GM19035 (cell line): ENCODE measurements around the gene FGF23.
"Not testable (repeated sequence)": the region's sequence is repeated elsewhere in the genome, so short reads cannot be mapped to it uniquely, and the experiment has no call there.

Experiments used
- ATAC-seq: cut with Tn5 transposase; IDR thresholded peaks from one replicate; pipeline ENCODE4 v1.9.1; 2021; ENCODE audit not compliant: unreplicated experiment

FGF23 gene

GRCh38 chr12:4379405-4379804 is at the start of gene FGF23:
Gene FGF23, minus strand, starts transcription at chr12:4379712. Its CDS starts 130 bp downstream, at chr12:4379582.
- no peak for ATAC-seq

GRCh38 chr12:4424422-4424821 is 44.9 kb upstream of the FGF23 start:
- ATAC-seq: no peak

GRCh38 chr12:4423528-4424195 is 44.1 kb upstream of the FGF23 start:
- ATAC-seq: no peak

- ATAC-seq: no peak
These were observed 43.5 kb upstream of the FGF23 start for GRCh38 chr12:4422985-4423384.

- ATAC-seq: no peak
These were observed 42.1 kb upstream of the FGF23 start for GRCh38 chr12:4421590-4422031.

- no peak for ATAC-seq
These were observed 40.7 kb upstream of the FGF23 start for GRCh38 chr12:4420138-4420670.

- ATAC-seq: no peak
These were observed 39.4 kb upstream of the FGF23 start for GRCh38 chr12:4418913-4419312.

- no peak for ATAC-seq
These were observed 38.4 kb upstream of the FGF23 start for GRCh38 chr12:4417936-4418335.

GRCh38 chr12:4417455-4417854 is 37.9 kb upstream of the FGF23 start:
- ATAC-seq: no peak

- ATAC-seq: no peak
These were observed 36.8 kb upstream of the FGF23 start for GRCh38 chr12:4416276-4416675.

- no peak for ATAC-seq
These were observed 33.0 kb upstream of the FGF23 start for GRCh38 chr12:4412465-4412864.

- ATAC-seq: no peak
These were observed 32.5 kb upstream of the FGF23 start for GRCh38 chr12:4412056-4412455.

- ATAC-seq: no peak
These were observed 27.6 kb upstream of the FGF23 start for GRCh38 chr12:4407136-4407535.

- not testable (repeated sequence) for ATAC-seq
These were observed 25.5 kb upstream of the FGF23 start for GRCh38 chr12:4404877-4405637.

GRCh38 chr12:4402996-4403395 is 23.5 kb upstream of the FGF23 start:
- ATAC-seq: no peak

GRCh38 chr12:4401117-4401516 is 21.6 kb upstream of the FGF23 start:
- no peak for ATAC-seq

- ATAC-seq: no peak
These were observed 16.3 kb upstream of the FGF23 start for GRCh38 chr12:4395818-4396217.

GRCh38 chr12:4393211-4393610 is 13.7 kb upstream of the FGF23 start:
- no peak for ATAC-seq

GRCh38 chr12:4392223-4392742 is 12.8 kb upstream of the FGF23 start:
- ATAC-seq: no peak

GRCh38 chr12:4388662-4389061 is 9.2 kb upstream of the FGF23 start:
- no peak for ATAC-seq

- no peak for ATAC-seq
These were observed 8.5 kb upstream of the FGF23 start for GRCh38 chr12:4388032-4388431.

GRCh38 chr12:4387607-4388006 is 8.1 kb upstream of the FGF23 start:
- ATAC-seq: no peak
